ENCODE data around the gene ANO2.

GRCh38 chr12:5685935-5686334 is 259.1 kb downstream of the ANO2 start:
- no peak for TF ChIP-seq TCF12 (IDR thresholded peaks at IDR 0.05; ENCODE audit: low read depth)
- no peak for TF ChIP-seq MAX (IDR thresholded peaks at IDR 0.05)
- TF ChIP-seq REST (IDR thresholded peaks at IDR 0.05; ENCODE audit: low read depth): no peak
- no peak for TF ChIP-seq EP300 (IDR thresholded peaks at IDR 0.05; ENCODE audit: borderline replicate concordance)
- TF ChIP-seq RAD21 (IDR thresholded peaks at IDR 0.05; ENCODE audit: low read depth): no peak
- TF ChIP-seq CREB1 (IDR thresholded peaks at IDR 0.05; ENCODE audit: low read depth): no peak
- TF ChIP-seq TAF1 (IDR thresholded peaks at IDR 0.05; ENCODE audit: low read depth): no peak
- no peak for TF ChIP-seq CEBPB (IDR thresholded peaks at IDR 0.05)
- no peak for TF ChIP-seq YY1 (IDR thresholded peaks at IDR 0.05; ENCODE audit: low read depth)
- TF ChIP-seq FOXM1 (IDR thresholded peaks at IDR 0.05; ENCODE audit: borderline replicate concordance, low read depth): no peak
